22Rv1 (cell line): Measurements from ENCODE around the gene MAST2.

ENCODE experiments used
- CTCF ChIP-seq: fragments of 450-650 bp; IDR thresholded peaks from 2 replicates; pipeline ENCODE4 v1.5.1; 2017; ENCODE audit warnings: mild to moderate bottlenecking
- ZFX ChIP-seq: fragments of 450-650 bp; IDR thresholded peaks from 2 replicates; pipeline ENCODE4 v1.6.1; 2017; ENCODE audit warnings: antibody characterized with exemption, borderline replicate concordance

- no peak for TF ChIP-seq CTCF
- no peak for TF ChIP-seq ZFX
Observed at GRCh38 chr1:45846931-45847330, 43.5 kb downstream of the MAST2 start.
